SK-N-DZ (cell line): Measurements from ENCODE around the gene FBXW8.
"Not testable (repeated sequence)": the region's sequence is repeated elsewhere in the genome, so short reads cannot be mapped to it uniquely, and the experiment has no call there.

Experiments used
- DNase-seq: peaks from one replicate; pipeline ENCODE4 v3.0.0-alpha.2; 2015; ENCODE audit warnings: low spot score

FBXW8 gene

DNA sequence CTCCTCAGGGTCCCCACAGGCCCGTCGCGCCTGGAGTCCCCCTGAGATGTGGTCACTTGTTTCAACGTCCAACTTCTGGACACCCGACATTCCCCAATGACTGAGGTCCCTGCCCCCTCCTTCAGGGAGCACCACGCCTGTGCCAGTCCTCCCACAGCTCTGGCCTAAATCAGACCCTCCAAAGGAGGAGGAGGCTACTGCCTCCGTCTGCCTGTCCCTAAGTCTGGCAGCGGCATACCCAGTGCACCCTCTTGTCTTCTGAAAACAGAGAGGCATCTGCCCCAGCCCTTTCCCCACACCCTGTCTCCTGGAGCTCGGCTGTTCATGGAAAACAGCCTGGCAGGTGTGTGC lies 142.3 kb downstream of the FBXW8 start:
- no peak for DNase-seq

DNA sequence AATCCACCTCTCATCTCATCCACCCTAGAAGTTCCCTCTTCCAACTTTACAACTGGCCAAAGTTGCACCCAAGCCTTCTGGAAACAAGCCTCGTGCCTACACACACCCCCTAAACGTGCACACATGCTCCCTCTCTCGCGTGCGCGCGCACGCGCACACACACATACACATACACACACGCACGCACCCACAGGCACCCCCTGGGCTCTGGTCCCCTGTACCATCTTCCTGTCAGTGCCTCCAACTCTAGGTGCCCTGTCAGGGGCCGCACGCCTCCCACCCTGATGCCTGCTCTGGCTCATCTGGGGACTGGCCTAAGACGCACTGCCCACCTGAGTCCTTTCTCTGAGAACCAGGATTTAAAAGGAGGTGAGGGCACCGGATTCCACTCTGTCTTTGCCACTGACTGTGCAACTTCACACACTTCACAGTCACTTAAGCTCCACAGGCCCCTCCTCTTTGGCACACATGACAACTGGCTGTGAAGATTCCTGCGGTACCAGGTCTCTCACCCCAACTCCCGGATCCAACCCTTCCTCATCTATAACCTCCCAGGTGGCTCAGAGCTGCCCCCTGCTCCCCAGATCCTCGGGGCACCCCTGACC lies 142.9 kb downstream of the FBXW8 start:
- DNase-seq, result no peak

- DNase-seq, result no peak
Observed at GRCh38 chr12:117054279-117054678, 143.5 kb downstream of the FBXW8 start.

- DNase-seq, result not testable (repeated sequence)
Observed at GRCh38 chr12:117057626-117058025, 146.9 kb downstream of the FBXW8 start.

GRCh38 chr12:117058442-117059072 lies 147.8 kb downstream of the FBXW8 start:
- no peak for DNase-seq

- DNase-seq, result no peak
Observed at GRCh38 chr12:117059156-117059555, 148.4 kb downstream of the FBXW8 start.

DNA sequence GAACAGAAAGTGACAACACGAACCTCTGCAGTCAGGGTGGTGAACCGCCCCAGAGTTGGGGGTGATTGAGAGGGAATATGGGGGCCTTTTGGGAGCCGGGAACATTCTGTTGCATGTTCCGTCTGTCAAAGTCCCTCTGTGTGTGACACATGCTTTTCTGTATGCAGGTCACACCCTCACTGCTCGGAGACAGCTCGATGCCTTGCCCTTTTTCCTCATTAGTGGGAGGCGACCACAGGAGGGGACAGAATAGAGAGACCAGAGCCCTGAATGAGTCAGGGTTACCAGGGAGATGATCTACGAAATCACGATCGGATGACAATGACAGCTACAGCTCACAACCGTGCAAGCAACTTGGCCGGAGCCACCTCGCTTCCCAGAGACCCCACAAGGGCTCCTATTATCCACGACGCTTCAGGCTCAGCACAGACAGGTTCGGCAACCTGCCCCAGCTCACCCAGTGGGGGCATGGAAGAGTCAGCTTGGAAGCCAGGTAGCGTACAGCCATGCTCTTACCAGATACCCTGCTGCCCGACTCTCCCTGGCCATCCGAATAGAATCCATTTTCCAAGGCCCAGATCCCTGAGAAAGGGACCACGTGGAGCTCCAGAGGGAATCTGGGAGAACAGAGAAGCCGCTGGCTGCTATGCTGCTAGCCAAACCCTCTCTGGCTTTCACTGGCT lies 149.6 kb downstream of the FBXW8 start:
- no peak for DNase-seq

DNA sequence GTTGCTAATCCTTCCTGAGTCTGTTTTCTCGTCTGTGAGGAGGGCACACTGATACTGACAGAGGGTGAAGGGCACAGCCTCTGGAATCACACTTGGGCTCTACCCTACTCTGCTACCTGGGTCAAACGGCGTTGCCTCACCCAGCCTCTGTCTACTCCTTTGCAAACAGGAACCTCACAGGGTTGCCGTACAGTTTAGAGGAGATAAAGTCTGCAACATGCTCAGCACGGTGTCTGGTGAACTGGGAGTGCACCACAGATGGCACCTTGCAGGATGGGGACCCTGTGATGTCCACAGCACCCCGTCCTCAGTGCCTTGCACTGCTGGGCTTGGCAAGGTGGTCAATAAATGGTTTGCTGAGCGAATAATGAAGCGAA lies 150.2 kb downstream of the FBXW8 start:
- DNase-seq, result no peak

GRCh38 chr12:117061555-117062079 lies 150.9 kb downstream of the FBXW8 start:
- DNase-seq, result no peak

DNA sequence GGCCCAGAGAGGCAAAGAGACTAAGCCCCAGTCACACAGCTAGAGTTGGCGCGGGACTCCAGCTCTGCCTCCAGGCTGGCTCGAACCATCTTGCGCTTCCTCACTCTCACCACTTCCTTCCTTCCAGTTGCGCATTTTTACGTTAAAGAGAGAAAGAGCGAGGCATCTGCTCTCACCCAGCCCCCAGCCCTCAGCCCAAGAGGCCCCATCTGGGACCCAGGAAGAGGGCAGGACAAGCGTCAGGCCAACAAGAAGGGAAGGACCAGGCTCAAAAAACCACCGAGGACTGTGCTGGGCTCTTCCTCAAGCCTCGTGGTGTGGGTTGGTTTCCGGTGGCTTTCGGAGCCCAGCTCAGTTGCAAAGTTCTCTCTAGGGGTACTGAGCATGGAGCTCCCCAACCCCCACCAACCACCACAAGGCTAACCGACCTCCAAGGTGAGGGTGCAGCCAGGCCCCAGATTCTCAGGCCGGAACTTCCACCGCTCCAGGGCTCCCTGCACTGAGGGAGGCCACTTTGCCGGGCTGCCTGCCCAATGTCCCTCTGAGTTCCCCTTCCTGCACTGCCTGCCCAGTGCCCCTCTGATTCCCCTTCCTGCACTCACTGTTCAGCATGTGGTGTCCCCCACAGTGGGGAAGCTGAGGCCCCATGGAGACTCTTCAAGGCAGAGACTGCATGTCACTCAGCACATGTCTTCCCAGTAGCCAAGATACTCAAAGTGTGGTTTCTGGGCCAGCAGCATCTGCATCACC lies 152.6 kb downstream of the FBXW8 start:
- no peak for DNase-seq

GRCh38 chr12:117064049-117064448 lies 153.3 kb downstream of the FBXW8 start:
- no peak for DNase-seq

DNA sequence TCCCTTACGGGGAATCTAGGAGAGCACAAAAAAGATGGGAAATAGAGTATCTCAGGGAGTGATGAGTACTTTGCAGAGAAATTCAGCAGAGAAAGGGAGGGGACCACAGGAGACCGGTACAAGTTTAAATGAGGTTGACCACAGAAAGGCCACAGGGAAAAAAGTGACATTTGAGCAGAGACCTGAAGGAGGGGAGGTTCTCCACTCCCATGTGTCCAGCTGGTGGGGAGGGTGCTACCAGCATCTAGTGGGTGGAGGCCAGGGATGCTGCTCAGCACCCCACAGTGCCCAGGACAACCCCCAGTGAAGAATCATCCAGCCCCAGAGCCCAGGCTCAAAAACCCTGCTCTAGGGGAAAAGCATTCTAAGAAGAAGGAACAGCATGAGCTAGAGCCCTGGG lies 153.8 kb downstream of the FBXW8 start:
- DNase-seq, result no peak

- no peak for DNase-seq
Observed at GRCh38 chr12:117067016-117067415, 156.3 kb downstream of the FBXW8 start.

GRCh38 chr12:117067638-117068037 lies 156.9 kb downstream of the FBXW8 start:
- no peak for DNase-seq

- no peak for DNase-seq
Observed at GRCh38 chr12:117068492-117068891, 157.7 kb downstream of the FBXW8 start.

DNA sequence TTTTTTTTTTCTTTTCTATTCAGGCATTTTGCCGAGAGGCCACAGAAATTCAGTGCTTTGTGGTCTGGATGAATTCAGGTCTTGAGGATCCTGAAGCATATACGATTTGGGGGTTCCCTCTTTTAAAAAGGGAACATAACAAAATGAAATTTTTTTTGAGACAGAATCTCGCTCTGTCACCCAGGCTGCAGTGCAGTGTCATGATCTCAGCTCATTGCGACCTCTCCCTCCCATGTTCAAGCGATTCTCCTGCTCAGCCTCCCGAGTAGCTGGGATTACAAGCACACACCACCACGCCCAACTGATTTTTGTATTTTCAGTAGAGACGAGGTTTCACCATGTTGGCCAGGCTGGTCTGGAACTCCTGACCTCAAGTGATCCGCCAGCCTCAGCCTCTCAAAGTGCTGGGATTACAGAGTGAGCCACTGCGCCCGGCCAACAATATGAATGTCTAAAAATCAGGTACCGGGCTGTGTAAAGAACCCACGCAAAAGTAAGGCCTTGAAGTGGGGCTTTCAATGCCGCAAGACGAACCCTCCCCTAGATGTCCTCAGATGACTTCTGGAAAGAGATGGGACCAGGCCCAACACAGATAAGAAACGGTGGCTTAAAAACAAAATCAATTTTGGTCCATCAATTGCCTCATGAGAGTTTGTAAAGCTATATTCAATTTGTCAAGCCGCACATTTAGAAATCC lies 158.5 kb downstream of the FBXW8 start:
- DNase-seq, result no peak

DNA sequence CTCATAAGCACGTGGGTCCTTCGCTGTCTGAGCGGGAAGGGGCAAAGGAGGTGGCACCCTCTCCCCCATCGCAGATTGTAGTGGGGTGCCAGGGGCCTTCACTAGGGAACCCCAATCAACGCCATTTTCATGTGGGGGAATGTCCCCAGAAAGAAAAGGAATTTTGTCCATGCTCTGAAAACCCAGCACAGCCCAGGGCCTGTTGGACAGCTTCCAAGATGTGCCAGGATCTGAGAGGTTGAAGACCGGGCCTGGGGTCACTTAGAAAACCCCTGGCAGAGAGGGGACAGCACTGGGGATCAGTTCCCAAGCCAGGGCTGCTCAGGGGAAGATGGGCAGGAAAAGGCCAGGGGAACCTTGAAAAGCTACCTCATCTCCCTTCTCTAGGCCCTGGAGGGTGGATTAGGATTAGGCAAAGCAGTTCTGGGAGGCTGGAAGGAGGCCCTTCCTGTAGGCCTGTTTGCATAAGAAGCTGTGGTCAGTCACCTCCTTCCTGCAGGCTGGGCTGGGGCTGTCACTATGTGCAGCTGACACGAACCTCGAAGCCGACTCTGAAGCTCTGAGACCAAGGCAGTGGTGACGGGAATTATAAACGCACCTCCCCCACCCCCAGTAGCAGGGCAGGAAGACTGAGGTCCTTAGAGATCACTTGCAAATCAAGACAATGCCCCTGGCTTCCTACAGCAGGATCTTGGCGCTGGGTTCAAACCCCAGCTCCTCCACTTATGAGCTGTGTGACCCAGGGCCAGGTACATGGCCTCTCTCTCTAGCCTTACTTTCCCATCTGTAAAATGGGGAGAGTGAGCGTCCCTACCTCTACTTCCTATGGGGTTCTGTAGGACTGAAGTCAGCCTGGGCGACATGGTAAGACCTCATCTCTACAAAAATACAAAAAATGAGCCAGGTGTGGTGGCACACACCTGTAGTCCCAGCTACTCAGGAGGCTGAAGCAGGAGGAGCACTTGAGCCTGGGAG lies 159.5 kb downstream of the FBXW8 start:
- DNase-seq, result no peak

GRCh38 chr12:117071009-117071408 lies 160.3 kb downstream of the FBXW8 start:
- no peak for DNase-seq

- DNase-seq, result no peak
Observed at GRCh38 chr12:117072106-117072505, 161.4 kb downstream of the FBXW8 start.

GRCh38 chr12:117072736-117073490 lies 162.2 kb downstream of the FBXW8 start:
- no peak for DNase-seq
